Stromal cell of bone marrow (primary cell): ENCODE data around the gene IVNS1ABP.
A peak's percentile ranks its signal among the peaks of the same experiment; 100 is the strongest.
"Not testable (repeated sequence)": the region's sequence is repeated elsewhere in the genome, so short reads cannot be mapped to it uniquely, and the experiment has no call there.

Source experiments
- DNase-seq: peaks from one replicate; pipeline ENCODE4 v3.0.0-alpha.2; 2012; ENCODE audit warnings: low read depth

Gene IVNS1ABP

DNA sequence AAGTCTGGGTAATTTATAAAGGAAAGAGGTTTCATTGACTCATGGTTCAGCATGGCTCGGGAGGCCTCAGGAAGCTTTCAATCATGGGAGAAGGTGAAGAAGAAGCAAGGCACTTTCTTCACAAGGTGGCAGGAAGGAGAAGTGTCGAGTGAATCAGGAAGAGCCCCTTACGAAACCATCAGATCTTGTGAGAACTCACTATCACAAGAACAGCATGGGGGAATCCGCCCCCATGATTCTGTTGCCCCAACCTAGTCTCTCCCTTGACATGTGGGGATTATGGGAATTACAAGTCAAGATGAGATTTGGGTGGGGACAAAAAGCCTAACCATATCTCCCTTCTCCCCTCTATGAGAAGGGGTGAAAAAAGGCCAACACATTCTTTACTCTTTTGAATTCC lies 11.2 kb upstream of the IVNS1ABP start:
- DNase-seq: no peak

DNA sequence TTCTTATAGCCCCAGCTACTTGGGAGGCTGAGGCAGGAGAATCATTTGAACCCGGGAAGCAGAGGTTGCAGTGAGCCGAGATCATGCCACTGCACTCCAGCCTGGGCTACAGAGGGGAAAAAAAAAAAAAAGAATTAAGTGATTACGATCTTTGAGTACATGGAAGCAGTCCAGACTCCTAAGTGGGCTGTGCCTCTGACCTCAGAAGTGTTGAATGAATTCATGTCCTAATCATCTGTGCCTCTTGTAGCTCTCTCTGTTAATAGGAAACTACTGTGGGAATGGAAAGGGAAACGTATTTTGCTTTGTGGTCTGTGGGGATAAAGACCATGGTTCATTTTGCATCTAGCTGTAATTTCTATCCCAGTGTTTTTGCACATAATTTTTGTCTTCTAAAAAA lies 8.4 kb upstream of the IVNS1ABP start:
- DNase-seq: no peak

DNA sequence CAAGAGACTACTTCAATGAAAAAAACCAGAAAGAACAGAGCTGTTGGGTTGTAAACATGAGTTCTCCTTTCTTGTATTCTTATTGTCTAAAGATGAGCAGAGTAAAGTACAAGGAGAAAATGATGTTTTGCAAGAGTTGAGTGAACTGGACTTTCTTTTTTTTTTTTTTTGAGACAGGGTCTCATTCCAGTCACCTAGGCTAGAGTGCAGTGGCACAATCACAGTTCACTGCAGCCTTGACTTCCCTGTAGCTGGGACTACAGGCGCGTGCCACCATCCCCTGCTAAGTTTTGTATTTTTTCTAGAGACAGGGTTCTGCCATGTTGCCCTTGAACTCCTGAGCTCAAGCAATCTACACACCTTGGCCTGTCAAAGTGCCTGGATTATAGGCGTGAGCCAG lies 7.1 kb upstream of the IVNS1ABP start:
- DNase-seq: no peak

DNA sequence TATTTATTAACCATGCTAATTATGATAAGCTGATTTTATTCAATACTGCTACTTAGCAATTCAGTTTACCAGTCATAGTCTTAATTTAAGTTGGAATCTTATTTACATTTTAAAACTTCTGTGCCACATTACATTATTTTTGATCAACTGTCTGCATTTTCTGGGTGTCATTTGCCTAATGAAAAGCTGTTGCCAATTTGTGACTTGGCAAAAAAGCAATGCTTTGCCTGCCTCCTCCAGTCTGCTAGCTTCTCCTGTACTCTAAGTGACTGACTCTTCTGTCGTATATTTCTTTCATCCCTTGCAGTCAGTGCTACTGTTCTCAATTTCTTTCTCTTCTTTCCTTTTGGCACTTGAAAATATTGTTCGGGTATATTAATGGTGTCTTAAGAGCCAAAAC lies 5.6 kb upstream of the IVNS1ABP start:
- no peak for DNase-seq

DNA sequence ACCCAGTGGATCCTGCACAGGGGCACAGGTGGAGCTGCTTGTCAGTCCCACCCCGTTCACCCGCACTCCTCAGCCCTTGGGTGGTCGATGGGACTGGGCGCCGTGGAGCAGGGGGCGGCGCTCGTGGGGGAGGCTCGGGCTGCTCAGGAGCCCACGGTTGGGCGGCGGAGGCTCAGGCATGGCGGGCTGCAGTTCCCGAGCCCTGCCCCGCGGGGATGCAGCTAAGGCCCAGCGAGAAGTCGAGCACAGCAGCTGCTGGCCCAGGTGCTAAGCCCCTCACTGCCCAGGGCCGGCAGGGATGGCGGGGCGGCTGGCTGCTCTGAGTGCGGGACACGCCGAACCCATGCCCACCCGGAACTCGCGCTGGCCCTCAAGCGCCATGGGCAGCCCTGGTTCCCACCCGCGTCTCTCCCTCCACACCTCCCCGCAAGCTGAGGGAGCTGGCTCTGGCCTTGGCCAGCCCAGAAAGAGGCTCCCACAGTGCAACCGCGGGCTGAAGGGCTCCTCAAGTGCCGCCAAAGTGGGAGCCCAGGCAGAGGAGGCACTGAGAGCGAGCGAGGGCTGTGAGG lies 4.7 kb upstream of the IVNS1ABP start:
- not testable (repeated sequence) for DNase-seq

DNA sequence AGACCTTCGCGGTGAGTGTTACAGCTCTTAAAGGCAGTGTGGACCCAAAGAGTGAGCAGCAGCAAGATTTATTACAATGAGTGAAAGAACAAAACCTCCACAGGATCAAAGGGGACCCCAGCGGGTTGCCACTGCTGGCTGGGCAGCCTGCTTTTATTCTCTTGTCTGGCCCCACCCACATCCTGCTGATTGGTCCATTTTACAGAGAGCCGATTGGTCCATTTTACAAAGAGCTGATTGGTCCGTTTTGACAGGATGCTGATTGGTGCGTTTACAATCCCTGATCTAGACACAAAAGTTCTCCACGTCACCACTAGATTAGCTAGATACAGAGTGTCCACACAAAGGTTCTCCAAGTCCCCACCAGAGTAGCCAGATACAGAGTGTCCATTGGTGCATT lies 4.1 kb upstream of the IVNS1ABP start:
- DNase-seq: not testable (repeated sequence)

DNA sequence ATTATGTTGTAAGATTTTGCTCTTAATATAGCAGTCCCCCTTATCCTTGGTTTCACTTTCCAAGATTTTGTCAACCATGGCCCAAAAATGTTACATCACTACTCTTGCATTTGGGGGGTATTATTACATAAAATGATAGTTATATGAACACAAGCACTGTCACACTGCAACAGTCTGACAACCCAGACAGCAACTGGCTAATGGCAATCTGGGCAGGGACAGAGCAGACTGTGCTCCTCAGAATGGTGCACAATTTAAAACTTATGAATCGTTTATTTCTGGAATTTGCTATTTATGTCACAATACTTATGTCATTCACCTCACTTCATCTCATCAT lies 2.1 kb upstream of the IVNS1ABP start:
- DNase-seq: no peak

DNA sequence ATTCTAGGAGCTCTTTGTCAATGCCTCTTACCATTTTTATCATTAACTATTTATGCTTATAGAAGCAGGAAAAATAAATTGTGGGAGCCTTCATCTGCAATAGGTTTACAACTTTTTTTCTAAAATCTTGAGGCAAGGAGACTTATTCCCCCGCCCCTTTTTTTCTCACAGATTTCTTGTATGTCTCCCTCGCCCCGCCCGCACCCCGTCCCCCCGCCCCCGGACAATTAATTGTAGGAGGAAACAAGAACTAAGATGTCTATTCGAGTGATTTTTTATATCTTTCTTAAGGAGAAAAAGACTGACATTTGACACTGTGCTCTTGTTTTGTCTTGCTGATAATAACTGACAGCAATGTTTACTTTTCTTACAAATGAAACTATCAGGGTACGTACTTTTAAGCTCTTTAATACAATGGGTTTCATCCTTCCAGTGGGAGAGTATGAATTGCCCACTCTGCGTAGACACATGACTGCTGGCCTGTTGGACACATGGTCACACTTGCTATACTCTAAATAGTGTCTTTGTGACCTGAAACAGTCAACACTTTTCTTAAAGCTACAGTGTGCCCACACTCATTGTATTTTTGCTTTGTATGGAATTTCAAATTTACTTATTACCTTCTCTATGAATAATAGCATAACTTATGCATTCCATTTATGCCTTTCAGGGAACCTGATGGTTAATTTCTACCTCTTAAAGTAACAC lies 1.5 kb upstream of the IVNS1ABP start:
- no peak for DNase-seq

DNA sequence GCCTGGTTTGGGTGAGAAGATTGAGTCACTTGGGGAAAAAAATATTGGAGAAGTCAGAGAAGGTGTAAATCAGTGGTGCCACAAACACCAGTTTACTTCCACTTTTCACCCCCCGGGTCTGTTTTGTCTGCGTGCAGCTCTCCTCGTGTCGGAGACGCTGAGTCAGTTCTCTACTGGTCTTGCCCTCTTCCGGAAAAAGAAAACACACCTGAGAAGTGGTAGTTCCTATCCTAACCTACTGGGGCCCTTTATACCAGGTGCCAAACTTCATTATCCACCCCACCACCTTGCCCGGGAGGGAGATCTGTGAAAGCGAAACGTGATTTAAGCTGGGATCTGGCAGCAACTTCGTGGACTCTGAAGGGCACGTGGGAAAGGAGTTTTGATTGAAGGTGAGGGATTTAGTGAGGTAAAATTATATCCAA lies 855 bp upstream of the IVNS1ABP start:
- DNase-seq: no peak

DNA sequence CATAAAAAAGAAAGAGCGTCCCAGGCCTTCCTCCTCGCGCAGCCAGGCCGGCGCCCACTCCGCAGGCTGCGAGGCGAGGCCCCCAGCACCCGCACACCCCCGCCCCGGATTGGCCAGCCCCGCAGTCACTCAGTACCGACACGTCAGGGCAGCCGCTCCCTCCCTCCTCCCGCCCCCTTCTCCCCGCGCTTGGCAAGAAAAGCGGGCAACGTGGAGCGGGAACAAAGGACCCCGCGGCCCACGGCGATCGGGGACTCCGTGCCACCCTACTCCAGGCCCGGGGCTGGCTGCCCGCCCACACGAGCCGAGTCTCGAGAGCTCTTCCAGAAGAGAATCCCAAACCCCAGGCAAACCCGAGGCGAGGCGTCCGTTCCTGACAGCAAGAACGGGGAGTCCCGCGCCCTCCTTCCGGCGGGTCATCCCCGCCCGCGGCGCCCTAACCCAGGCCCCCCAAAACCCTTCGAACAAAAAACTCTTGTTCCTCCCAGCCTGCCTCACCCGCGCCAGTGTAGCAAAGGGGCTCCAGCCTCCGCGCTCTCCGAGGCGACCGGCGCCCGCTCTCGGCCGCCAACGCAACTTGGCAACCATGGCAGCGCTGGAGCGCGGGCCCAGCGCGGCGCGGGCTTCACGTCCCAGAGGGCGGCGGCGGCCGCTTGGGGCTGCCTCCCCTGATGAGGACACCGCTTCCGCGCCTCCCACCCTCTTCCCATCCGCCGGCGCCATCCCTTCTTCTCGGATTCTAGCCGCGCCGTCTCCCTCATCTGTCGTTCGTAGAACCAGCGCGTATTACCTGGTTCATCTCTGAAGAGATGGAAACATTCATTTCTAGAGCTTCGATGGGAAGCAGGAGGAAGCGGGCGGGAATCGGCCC lies 645 bp downstream of the IVNS1ABP start:
- peak; percentile 82 for DNase-seq

DNA sequence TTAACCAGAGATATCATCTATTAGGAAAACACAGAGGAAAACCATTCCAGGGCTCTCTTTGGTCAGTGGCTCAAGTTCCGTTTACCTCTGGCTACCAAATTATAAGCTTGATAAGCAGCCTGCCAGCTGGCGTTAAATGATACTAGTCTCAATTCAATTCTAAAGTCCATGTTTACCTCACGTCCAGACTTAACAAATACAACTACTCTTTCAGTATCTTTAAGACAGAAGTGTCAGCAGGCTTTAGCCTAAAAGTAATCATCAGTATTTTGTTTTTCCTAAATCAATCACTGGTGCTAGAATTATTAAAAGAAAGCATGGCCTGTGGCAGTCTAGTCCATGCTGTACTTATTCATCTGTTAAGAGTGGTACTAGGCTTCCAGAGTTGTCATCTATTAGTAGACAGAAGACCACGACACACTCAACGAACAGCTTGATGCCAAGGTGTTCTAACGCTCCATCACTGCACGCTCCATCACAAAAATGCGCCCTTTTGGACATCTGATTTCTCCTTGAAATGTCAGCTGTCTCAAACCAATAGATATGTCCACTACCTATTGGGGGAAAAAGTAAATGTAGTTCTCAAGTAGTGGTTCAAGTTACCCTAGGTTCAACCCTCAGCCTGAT lies 1.5 kb downstream of the IVNS1ABP start:
- no peak for DNase-seq

DNA sequence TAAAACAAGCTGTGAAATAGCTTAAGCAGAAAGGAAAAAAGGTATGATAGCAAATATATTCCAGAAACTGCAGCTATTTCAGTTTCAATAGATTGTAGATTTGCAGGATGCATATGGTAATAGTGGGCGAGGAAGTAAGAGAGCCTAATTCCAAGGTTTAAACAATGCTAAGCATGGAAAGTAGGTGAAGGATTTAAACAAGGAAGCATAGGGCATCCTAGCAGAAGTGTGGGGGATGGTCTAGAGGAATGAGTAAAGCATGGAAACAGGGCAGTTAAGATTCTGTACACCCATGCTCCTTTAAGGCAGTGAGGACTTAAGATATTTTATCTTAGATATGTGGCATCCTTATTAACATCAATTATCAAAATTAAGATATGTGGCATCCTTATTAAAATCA lies 2.6 kb downstream of the IVNS1ABP start:
- no peak for DNase-seq

DNA sequence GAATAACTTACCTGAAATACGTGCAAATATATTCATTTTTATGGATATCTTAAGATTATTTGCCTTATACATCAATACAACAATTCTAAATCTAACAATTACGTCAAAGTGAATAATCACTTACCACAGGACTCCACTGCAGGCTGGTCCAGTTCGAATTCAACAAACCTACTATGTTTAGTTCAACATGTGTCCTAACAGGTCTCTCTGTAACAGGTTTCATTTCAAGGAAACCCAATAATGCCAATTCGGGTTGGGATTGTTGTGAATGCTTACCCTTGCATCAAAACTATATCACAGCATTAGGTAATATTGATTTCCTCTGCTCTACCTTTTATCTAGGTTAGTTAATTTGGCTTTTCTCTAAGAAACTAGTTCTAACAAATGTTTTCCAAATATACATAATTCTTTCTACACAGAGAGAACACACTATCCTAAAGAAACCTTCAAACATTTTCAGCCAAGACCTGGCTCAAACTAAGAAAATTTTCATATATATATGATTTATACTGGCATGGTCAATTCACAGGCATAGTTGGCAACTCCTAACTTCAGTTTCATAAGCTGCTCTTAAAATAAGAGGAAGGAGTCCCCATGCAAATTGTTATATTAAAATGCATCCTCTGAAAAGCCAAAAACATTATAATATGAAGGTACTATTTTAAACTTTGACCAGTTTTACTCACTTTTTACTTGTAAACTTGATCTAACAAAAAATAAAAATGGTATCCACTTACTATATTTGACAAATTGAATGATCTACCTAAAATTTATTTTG lies 4.5 kb downstream of the IVNS1ABP start:
- no peak for DNase-seq

DNA sequence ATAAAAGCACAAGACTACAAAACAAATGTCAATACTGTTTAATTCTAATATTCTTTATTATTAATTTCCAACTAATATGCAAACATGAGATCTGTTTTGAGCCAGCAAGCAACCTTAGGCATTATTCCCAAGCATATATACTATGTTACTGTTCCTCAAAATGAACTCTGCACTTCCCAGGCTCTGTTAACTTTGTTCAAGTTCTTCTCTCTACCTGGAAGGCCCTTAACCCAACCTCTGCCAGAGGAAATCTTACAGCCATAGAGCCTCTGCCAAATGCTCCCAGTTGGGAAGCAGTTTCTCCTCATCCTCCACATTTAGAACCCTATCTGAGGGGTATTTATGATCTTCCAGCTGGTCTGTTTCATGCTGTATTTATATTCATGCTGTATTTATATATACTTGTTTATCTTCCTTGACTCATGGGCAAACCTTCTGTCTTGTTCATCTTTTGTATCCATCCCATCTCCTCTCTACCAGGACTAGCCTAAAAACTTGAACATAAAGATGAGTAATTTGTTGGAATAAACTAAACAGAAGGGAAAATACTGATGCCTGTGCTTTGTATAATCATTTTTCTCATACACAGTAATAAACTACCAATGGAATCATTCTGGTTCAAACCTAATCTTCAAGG lies 5.3 kb downstream of the IVNS1ABP start:
- DNase-seq: no peak

DNA sequence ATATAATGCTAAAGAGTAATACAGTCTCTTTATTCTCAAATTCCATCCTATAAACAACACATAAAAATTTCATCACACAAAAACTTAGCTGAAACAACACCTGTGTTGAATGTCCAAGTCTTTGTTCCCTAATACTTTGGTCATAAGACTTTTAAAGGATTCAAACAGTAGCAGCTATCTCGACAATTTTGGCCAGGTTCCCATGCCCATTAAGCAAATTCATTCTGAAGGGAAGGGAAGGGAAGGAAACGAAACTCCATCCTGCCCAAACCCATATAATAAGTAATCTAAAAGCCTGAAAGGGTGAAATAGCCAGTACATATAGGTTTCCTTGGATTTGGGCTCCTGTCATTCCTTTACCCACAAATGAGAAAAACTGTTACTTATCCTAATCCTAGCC lies 7.5 kb downstream of the IVNS1ABP start:
- no peak for DNase-seq

DNA sequence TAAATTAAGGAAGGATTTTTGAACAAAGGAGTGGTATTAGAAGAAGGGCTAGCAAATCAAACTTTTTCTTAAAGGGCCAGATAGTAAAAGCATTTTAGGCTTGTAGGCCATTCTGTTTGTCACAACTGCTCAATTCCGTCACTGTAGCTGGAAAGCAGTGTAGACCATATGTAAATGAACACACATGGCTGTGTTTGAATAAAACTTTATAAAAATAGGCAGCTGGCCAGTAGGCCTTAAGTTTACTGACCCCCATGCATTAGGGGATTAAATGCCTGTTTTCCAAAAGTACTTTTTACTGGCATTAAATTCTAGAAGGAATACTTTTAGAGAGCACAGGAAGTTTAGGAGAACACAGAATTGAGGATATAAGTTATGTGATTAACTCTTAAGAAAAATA lies 8.9 kb downstream of the IVNS1ABP start:
- no peak for DNase-seq

DNA sequence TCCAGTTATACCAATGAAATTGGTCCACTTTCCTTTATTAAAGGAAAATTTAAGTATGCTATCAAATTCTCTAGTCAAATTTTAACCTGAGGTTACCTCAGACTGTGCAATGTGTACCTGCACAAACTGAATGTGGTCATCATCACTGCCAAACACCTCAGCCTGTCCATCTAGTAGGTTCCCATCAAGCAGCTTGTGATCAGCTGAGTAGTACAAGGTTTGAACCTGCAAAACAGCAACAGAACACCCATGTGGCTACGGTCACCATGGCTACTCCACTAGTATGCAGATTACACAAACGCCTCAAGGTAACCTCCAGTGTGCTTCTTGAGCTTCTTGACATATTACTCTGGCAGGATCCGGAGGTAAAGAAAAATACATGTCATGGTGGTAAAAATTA lies 11.6 kb downstream of the IVNS1ABP start:
- DNase-seq: no peak

DNA sequence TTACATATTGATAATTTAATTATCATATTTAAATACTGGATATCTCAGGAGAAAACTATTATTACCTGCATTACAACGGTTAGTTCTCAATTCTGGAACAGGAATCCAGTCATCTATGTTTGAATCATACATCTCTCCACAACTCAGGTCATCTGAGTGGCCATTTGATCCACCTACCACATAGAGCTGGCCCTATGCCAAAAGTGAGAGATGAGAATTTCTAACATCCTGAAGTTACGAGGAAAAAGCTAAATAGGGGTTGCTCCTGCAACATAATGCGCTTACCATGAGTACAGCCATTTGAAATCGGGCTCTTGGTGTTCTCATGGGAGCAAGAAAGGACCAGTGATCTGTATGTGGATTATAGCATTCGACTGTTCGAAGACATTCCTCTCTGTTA lies 16.9 kb downstream of the IVNS1ABP start:
- DNase-seq: no peak

DNA sequence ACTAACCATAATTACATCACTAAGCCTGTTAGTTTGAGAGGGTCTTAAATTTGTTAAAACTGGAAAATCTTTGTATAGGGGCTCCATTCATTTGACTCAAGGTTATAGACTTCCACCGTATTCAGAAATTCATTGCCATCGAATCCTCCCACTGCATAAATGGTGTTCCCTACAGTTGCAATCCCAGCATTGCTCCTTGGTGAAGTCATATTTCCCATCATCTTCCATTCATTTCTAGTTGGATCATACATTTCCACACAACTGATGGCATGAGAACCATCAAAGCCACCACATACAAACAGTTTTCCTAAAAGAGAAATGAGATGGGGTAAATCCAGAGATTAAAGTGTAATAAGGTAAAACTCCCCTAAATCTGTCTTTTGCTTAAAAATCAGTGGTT lies 19.1 kb downstream of the IVNS1ABP start:
- DNase-seq: no peak

DNA sequence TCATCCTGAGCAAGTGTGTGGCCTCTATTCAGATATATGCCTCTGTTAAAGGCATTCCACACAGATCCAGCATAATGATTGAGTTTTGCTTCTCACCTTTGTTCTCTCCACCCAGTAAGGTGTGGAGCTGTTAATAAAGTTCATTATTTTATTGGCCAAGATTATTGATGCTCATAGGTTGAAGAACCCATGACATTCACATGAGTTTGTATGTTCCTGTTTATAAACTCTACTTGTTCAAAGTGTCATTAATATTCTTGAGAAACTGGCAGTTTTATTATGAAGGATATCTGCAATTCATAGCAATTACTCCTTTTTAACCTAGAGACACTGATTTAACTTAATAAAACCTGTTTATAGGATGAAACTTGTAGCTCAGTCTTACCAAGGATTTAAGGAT lies 22.0 kb downstream of the IVNS1ABP start:
- DNase-seq: no peak

DNA sequence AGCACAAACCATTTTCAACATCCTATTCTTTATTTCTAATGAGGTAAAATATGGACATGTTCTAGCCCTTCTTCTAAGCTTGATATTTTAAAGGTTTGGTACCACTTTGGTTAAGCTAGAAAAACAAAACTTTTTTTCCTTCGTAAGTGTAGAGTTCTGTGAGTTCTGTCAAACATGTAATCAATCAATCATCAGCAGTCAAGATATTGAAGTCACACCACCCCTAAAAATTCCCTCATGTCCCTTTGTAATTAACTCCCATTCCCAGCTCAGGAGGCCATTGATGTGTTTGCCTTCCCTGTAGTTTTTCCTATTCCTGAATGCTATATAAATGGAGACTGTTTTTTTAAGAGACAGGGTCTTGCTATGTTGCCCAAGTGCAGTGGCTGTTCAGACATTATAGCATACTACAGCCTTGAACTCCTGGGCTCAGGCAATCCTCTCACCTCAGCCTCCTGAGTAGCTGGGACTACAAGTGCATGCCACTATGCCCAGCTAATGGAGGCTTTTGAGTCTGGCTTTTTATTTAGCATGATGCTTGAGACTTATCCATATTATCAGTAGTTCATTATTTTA lies 23.0 kb downstream of the IVNS1ABP start:
- no peak for DNase-seq
